Endothelial cell of umbilical vein (primary cell): ENCODE measurements around the gene TEF. TPM values are rescaled to one million over a fixed set of nuclear protein-coding genes. Genes with fewer than 3 reads are reported as not detected.

Experiments
- BruUV-seq: library from RNA; stranded (reverse); fragments of 400-500 nt; replicated peaks from 2 replicates; lab custom pipeline; 2021; lab: Mats Ljungman, UMichigan
- CTCF ChIA-PET: fragments of 300-600, 350-600 bp; sonication (Branson Sonifier 250); formaldehyde crosslinking; loops from one replicate; lab custom pipeline; 2021; ENCODE audit warnings: antibody characterized with exemption, inconsistent platforms; lab: Charles Lee
- POLR2A ChIA-PET: fragments of 300-600, 350-600 bp; sonication (Branson Sonifier 250); formaldehyde crosslinking; loops from one replicate; lab custom pipeline; 2021; ENCODE audit warnings: antibody characterized with exemption, inconsistent platforms; lab: Charles Lee
- DNase-seq: peaks from one replicate; pipeline ENCODE4 v3.0.0-alpha.2; 2011; ENCODE audit warnings: low read depth, low spot score
- FAIRE-seq: peaks from 2 replicates; lab custom pipeline; 2011; peaks lifted over from hg19 to GRCh38; lab: Jason Lieb, UNC
- H2AFZ ChIP-seq: 2 replicates; pipeline ENCODE4 v1.6.0; 2012; ENCODE audit warnings: low read depth, low read length, control low read depth, inconsistent platforms
- H3K27ac ChIP-seq: 2 replicates; pipeline ENCODE4 v1.5.1; 2011; ENCODE audit warnings: low read depth, mild to moderate bottlenecking, control low read depth, low read length, moderate library complexity; ENCODE audit not compliant: insufficient read depth
- H3K27me3 ChIP-seq, 2 experiments: 2 replicates each; pipeline versions ENCODE4 v1.6.0 to v1.6.1; 2011; ENCODE audit warnings: low read length in 2 of 2, mixed read lengths in 1 of 2; ENCODE audit not compliant: control insufficient read depth in 2 of 2, insufficient read depth in 2 of 2
- H3K36me3 ChIP-seq, 2 experiments: 2 replicates in 1 of 2; 3 replicates in 1 of 2; pipeline ENCODE4 v1.5.1; 2011; ENCODE audit warnings: low read length in 2 of 2, mild to moderate bottlenecking in 1 of 2, moderate library complexity in 1 of 2; ENCODE audit not compliant: control insufficient read depth in 2 of 2, insufficient read depth in 2 of 2; ENCODE audit errors: extremely low read depth in 1 of 2
- H3K4me1 ChIP-seq: 3 replicates; pipeline ENCODE4 v1.5.1; 2011; ENCODE audit warnings: mild to moderate bottlenecking, low read length; ENCODE audit not compliant: control insufficient read depth, insufficient read depth; ENCODE audit errors: extremely low read depth
- H3K4me2 ChIP-seq: 2 replicates; pipeline ENCODE4 v1.6.1; 2011; ENCODE audit warnings: low read length, control low read depth, mixed read lengths; ENCODE audit not compliant: insufficient read depth
- H3K4me3 ChIP-seq, 3 experiments: fragments of 200-600 bp in 1 of 3; sonication (generic), shearing (Covaris generic) in 1 of 3; replicated peaks in 1 of 3; 2 replicates each; pipeline ENCODE4 v1.5.1; 2011 to 2016; ENCODE audit warnings: control low read depth in 3 of 3, low read length in 3 of 3, mild to moderate bottlenecking in 2 of 3, inconsistent platforms in 1 of 3, low read depth in 1 of 3, moderate library complexity in 1 of 3; ENCODE audit not compliant: insufficient read depth in 1 of 3
- H3K79me2 ChIP-seq: 2 replicates; pipeline ENCODE4 v1.6.0; 2012; ENCODE audit warnings: low read length, inconsistent platforms; ENCODE audit not compliant: control insufficient read depth, insufficient read depth
- H3K9ac ChIP-seq: replicated peaks from 2 replicates; pipeline ENCODE3; 2011; ENCODE audit warnings: low read length, control low read depth; ENCODE audit not compliant: insufficient read depth; ENCODE audit errors: extremely low read depth
- H3K9me1 ChIP-seq: replicated peaks from 3 replicates; pipeline ENCODE4 v1.6.0; 2011; ENCODE audit warnings: mild to moderate bottlenecking, low read length; ENCODE audit not compliant: control insufficient read depth, insufficient read depth; ENCODE audit errors: extremely low read depth
- H3K9me3 ChIP-seq: replicated peaks from 2 replicates; pipeline ENCODE4 v1.5.1; 2012; ENCODE audit warnings: low read length, inconsistent platforms; ENCODE audit not compliant: control insufficient read depth, insufficient read depth
- H4K20me1 ChIP-seq: replicated peaks from 2 replicates; pipeline ENCODE3; 2011; ENCODE audit warnings: mild to moderate bottlenecking, low read length; ENCODE audit not compliant: control insufficient read depth, insufficient read depth; ENCODE audit errors: extremely low read depth
- CTCF ChIP-seq, 2 donors: IDR thresholded peaks; 1 replicate in 1 of 2; 2 replicates in 1 of 2; pipeline ENCODE4 v1.5.1; 2011; ENCODE audit warnings: low read length in 2 of 2, mild to moderate bottlenecking in 2 of 2, moderate library complexity in 2 of 2, control low read depth in 1 of 2, inconsistent platforms in 1 of 2, low read depth in 1 of 2; ENCODE audit not compliant: insufficient read depth in 1 of 2; ENCODE audit errors: extremely low read depth in 1 of 2
- POLR2A ChIP-seq: IDR thresholded peaks from 2 replicates; pipeline ENCODE4 v1.6.1; 2012; ENCODE audit warnings: low read depth, mild to moderate bottlenecking, control low read depth, low read length
- POLR2AphosphoS5 ChIP-seq: IDR thresholded peaks from 2 replicates; pipeline ENCODE4 v1.6.1; 2012; ENCODE audit warnings: low read depth, mild to moderate bottlenecking, control low read depth, low read length, moderate library complexity; ENCODE audit not compliant: insufficient read depth
- dilution Hi-C: fragments of 300-500 bp; cut with MboI; formaldehyde crosslinking; loops from one replicate; pipeline ENCODE4 v1.15.0; 2019; ENCODE audit warnings: low sequenced_read_pairs; ENCODE audit not compliant: extremely low pct_ligation_motif_present
- intact Hi-C: fragments of 100-400 bp; cut with micrococcal nuclease; formaldehyde crosslinking; loops from one replicate; pipeline ENCODE4 v1.10.0; 2022
- polyA plus RNA-seq, 4 experiments: library from polyadenylated mRNA; depleted of rRNA in 3 of 4; stranded (reverse) in 3 of 4; unstranded in 1 of 4; fragments of >200 nt; gene quantifications; 2 replicates each; pipeline versions ENCODE4 v1.2.1 to v1.2.3, GENCODE V29; 2011 to 2012; ENCODE audit warnings: missing spikeins in 1 of 4
- total RNA-seq: library from RNA; stranded (reverse); gene quantifications from 2 replicates; pipeline ENCODE4 v1.2.3, GENCODE V29; 2021

TEF gene
- total and polyA plus RNA-seq, 2 donors (not counting 3 experiments of a cell fraction or from before 2014, with no cell fraction given) = 2.2 to 4.0 TPM

- peak; percentile 97 for FAIRE-seq
- no peaks in the 10 kb centered on the region for H3K9me3 ChIP-seq
- peaks cover 4% of the 10 kb centered on the region for H4K20me1 ChIP-seq
- intact Hi-C loops = loop anchor here (1.0 kb wide), 1 partner anchor 24 kb away; the partner anchor contains the start of gene PHF5A
- dilution Hi-C loops = no loop called here
- H3K9me1 ChIP-seq = no peaks in the 10 kb centered on the region
- peak overlapping the region; percentile 92 for H3K4me2 ChIP-seq
- H3K9ac ChIP-seq = peak overlapping the region; percentile 89
- no TSS peak for BruUV-seq
- peak overlapping the region; percentile 32 for H3K27ac ChIP-seq
- peaks cover 4% of the 10 kb centered on the region for H3K4me1 ChIP-seq
- no peaks in the 10 kb centered on the region for H3K27me3 ChIP-seq
- TF ChIP-seq POLR2A (peak; percentile 73), POLR2AphosphoS5 (peak; percentile 50), CTCF (IDR thresholded peaks at IDR 0.05; ENCODE audit: extremely low read depth in 1 of 2, insufficient read depth in 1 of 2, low read depth in 1 of 2, low read length in 2 of 2) (no peak)
- H3K36me3 ChIP-seq = no peaks in the 10 kb centered on the region
- ChIA-PET POLR2A (interaction anchor here (0.6 to 2.3 kb wide), 3 partner anchors 27 to 63 kb away, joined by 3 to 6 read pairs (median 5); no protein-coding TSS in a partner anchor), CTCF (interaction anchor here (1.2 to 2.8 kb wide), 5 partner anchors 11 to 82 kb away, joined by 3 to 20 read pairs (median 4); partner anchors contain the start of gene PHF5A)
- H3K4me3 ChIP-seq = peak overlapping the region; percentile 95 to 100 (median 96)
- peak overlapping the region; percentile 19 for H2AFZ ChIP-seq
- H3K79me2 ChIP-seq = peaks cover 64% of the 10 kb centered on the region
- peak; percentile 99 for DNase-seq
These were observed 62.8 kb downstream of the TEF start for GRCh38 chr22:41444360-41445128.
